H9 (cell line): ENCODE results near the gene PIP5KL1. TPM values are rescaled to one million over a fixed set of nuclear protein-coding genes. Genes with fewer than 3 reads are reported as not detected.

Source experiments
- DNase-seq: peaks from one replicate; pipeline ENCODE4 v3.0.0-alpha.2; 2017
- H2AFZ ChIP-seq: one replicate; pipeline ENCODE4 v1.6.1; 2013; ENCODE audit warnings: mild to moderate bottlenecking, low read length, control low read depth, moderate library complexity
- H2AK5ac ChIP-seq: 2 replicates; pipeline ENCODE4 v1.6.1; 2013; ENCODE audit warnings: low read length, control low read depth, mixed read lengths; ENCODE audit not compliant: insufficient read length
- H2BK120ac ChIP-seq: one replicate; pipeline ENCODE4 v1.6.1; 2013; ENCODE audit warnings: low read depth, mild to moderate bottlenecking, low read length, control low read depth, inconsistent platforms; ENCODE audit not compliant: poor library complexity, severe bottlenecking
- H2BK12ac ChIP-seq: 2 replicates; pipeline ENCODE4 v1.6.1; 2013; ENCODE audit warnings: low read length, control low read depth, mixed read lengths, low read depth; ENCODE audit not compliant: insufficient read length
- H2BK15ac ChIP-seq: 2 replicates; pipeline ENCODE4 v1.6.1; 2013; ENCODE audit warnings: low read depth, low read length, control low read depth
- H2BK20ac ChIP-seq: one replicate; pipeline ENCODE4 v1.6.1; 2013; ENCODE audit warnings: low read depth, mild to moderate bottlenecking, low read length, control low read depth, inconsistent platforms; ENCODE audit not compliant: poor library complexity, severe bottlenecking
- H2BK5ac ChIP-seq: 2 replicates; pipeline ENCODE4 v1.6.1; 2013; ENCODE audit warnings: low read length, control low read depth, mixed read lengths; ENCODE audit not compliant: insufficient read length
- H3K14ac ChIP-seq: 2 replicates; pipeline ENCODE4 v1.6.1; 2013; ENCODE audit warnings: low read length, control low read depth; ENCODE audit not compliant: insufficient read depth
- H3K18ac ChIP-seq: 2 replicates; pipeline ENCODE4 v1.6.1; 2013; ENCODE audit warnings: low read depth, mild to moderate bottlenecking, mixed read lengths, low read length, control low read depth; ENCODE audit not compliant: insufficient read length
- H3K23ac ChIP-seq: 2 replicates; pipeline ENCODE4 v1.6.1; 2013; ENCODE audit warnings: low read length, control low read depth, mixed read lengths, low read depth; ENCODE audit not compliant: insufficient read length
- H3K23me2 ChIP-seq: 2 replicates; pipeline ENCODE4 v1.6.1; 2013; ENCODE audit warnings: low read depth, mild to moderate bottlenecking, mixed read lengths, low read length, control low read depth; ENCODE audit not compliant: insufficient read length, poor library complexity, severe bottlenecking
- H3K27ac ChIP-seq: 2 replicates; pipeline ENCODE4 v1.5.1; 2013; ENCODE audit warnings: low read length, control low read depth, mixed read lengths, low read depth; ENCODE audit not compliant: insufficient read length
- H3K27me3 ChIP-seq: 2 replicates; pipeline ENCODE4 v1.6.1; 2013; ENCODE audit warnings: low read length, control low read depth, inconsistent platforms; ENCODE audit not compliant: insufficient read depth
- H3K4ac ChIP-seq: 2 replicates; pipeline ENCODE4 v1.6.1; 2013; ENCODE audit warnings: low read depth, mild to moderate bottlenecking, control low read depth, inconsistent platforms, low read length, moderate library complexity
- H3K4me1 ChIP-seq: 2 replicates; pipeline ENCODE4 v1.6.1; 2013; ENCODE audit warnings: low read length, control low read depth, inconsistent platforms; ENCODE audit not compliant: insufficient read depth
- H3K4me2 ChIP-seq: 2 replicates; pipeline ENCODE4 v1.6.1; 2013; ENCODE audit warnings: low read length, control low read depth, mixed read lengths; ENCODE audit not compliant: insufficient read length, insufficient read depth
- H3K56ac ChIP-seq: 2 replicates; pipeline ENCODE4 v1.6.1; 2013; ENCODE audit warnings: low read depth, mild to moderate bottlenecking, mixed read lengths, low read length, control low read depth; ENCODE audit not compliant: insufficient read length
- H3K79me1 ChIP-seq: 2 replicates; pipeline ENCODE4 v1.6.1; 2013; ENCODE audit warnings: low read depth, mild to moderate bottlenecking, moderate library complexity, low read length, control low read depth, inconsistent platforms; ENCODE audit not compliant: insufficient read depth, poor library complexity, severe bottlenecking
- H3K79me2 ChIP-seq: 2 replicates; pipeline ENCODE4 v1.6.1; 2013; ENCODE audit warnings: low read length, control low read depth, inconsistent platforms; ENCODE audit not compliant: insufficient read depth
- H3K9ac ChIP-seq: 2 replicates; pipeline ENCODE4 v1.6.1; 2013; ENCODE audit warnings: low read length, control low read depth, mixed read lengths; ENCODE audit not compliant: insufficient read length; ENCODE audit errors: extremely low read depth
- H3K9me3 ChIP-seq: one replicate; pipeline ENCODE4 v1.6.1; 2013; ENCODE audit warnings: low read depth, low read length, inconsistent platforms; ENCODE audit not compliant: control insufficient read depth
- H3T11ph ChIP-seq: one replicate; pipeline ENCODE4 v1.6.1; 2013; ENCODE audit warnings: mild to moderate bottlenecking, low read length, control low read depth, inconsistent platforms
- H4K20me1 ChIP-seq: one replicate; pipeline ENCODE4 v1.6.1; 2013; ENCODE audit not compliant: control insufficient read depth, insufficient read length, insufficient read depth
- H4K5ac ChIP-seq: 2 replicates; pipeline ENCODE4 v1.6.1; 2013; ENCODE audit warnings: low read depth, mild to moderate bottlenecking, mixed read lengths, low read length, control low read depth; ENCODE audit not compliant: insufficient read length
- H4K8ac ChIP-seq: replicated peaks from 2 replicates; pipeline ENCODE4 v1.6.1; 2013; ENCODE audit warnings: low read length, control low read depth, mixed read lengths, low read depth; ENCODE audit not compliant: insufficient read length
- H4K91ac ChIP-seq: 2 replicates; pipeline ENCODE4 v1.6.1; 2013; ENCODE audit warnings: low read depth, mild to moderate bottlenecking, moderate library complexity, mixed read lengths, low read length, control low read depth; ENCODE audit not compliant: insufficient read length
- H3K27ac Mint-ChIP-seq, 3 experiments: 2 replicates in 2 of 3; 3 replicates in 1 of 3; pipeline ENCODE4 v1.8.0; 2020 to 2021; ENCODE audit warnings: mixed read lengths in 3 of 3, mild to moderate bottlenecking in 1 of 3, moderate library complexity in 1 of 3
- H3K27me3 Mint-ChIP-seq: 2 replicates; pipeline ENCODE4 v1.8.0; 2021; ENCODE audit warnings: low read depth, mild to moderate bottlenecking, moderate library complexity, mixed read lengths
- H3K36me3 Mint-ChIP-seq, 3 experiments: 2 replicates in 2 of 3; 3 replicates in 1 of 3; pipeline ENCODE4 v1.8.0; 2020 to 2021; ENCODE audit warnings: low read depth in 3 of 3, mixed read lengths in 3 of 3; ENCODE audit not compliant: insufficient read depth in 1 of 3
- H3K4me1 Mint-ChIP-seq, 2 experiments: 2 replicates each; pipeline ENCODE4 v1.8.0; 2020; ENCODE audit warnings: mixed read lengths in 2 of 2
- H3K4me3 Mint-ChIP-seq, 2 experiments: 2 replicates in 1 of 2; 3 replicates in 1 of 2; pipeline ENCODE4 v1.8.0; 2020 to 2021; ENCODE audit warnings: mild to moderate bottlenecking in 2 of 2, mixed read lengths in 2 of 2, moderate library complexity in 1 of 2
- H3K9me3 Mint-ChIP-seq, 2 experiments: 2 replicates in 1 of 2; 3 replicates in 1 of 2; pipeline ENCODE4 v1.8.0; 2020; ENCODE audit warnings: mild to moderate bottlenecking in 2 of 2, mixed read lengths in 2 of 2, moderate library complexity in 1 of 2
- WGBS: extraction: QIAGEN DNeasy Blood & Tissue Kit; methylation state at CpG from one replicate; pipeline ENCODE4 v1.1.7; 2013; ENCODE audit warnings: missing lambda C conversion rate, low lambda C conversion rate, mixed read lengths; ENCODE audit not compliant: insufficient read length; ENCODE audit errors: extremely low coverage; 5-methylcytosine and 5-hydroxymethylcytosine counted together
- total RNA-seq: library from RNA; stranded (reverse); gene quantifications from 2 replicates; pipeline ENCODE4 v1.2.1, GENCODE V29; 2021
- TF ChIP-seq, protein P1 (sequence below): fragments of 200-600 bp; sonication (generic); conservative IDR thresholded peaks from 3 replicates; pipeline ENCODE4 v1.8.0; 2021; ENCODE audit warnings: antibody characterized with exemption, mild to moderate bottlenecking

PIP5KL1 gene
- total RNA-seq, 1 experiment from 2014 or later, result 11.6 TPM

DNA sequence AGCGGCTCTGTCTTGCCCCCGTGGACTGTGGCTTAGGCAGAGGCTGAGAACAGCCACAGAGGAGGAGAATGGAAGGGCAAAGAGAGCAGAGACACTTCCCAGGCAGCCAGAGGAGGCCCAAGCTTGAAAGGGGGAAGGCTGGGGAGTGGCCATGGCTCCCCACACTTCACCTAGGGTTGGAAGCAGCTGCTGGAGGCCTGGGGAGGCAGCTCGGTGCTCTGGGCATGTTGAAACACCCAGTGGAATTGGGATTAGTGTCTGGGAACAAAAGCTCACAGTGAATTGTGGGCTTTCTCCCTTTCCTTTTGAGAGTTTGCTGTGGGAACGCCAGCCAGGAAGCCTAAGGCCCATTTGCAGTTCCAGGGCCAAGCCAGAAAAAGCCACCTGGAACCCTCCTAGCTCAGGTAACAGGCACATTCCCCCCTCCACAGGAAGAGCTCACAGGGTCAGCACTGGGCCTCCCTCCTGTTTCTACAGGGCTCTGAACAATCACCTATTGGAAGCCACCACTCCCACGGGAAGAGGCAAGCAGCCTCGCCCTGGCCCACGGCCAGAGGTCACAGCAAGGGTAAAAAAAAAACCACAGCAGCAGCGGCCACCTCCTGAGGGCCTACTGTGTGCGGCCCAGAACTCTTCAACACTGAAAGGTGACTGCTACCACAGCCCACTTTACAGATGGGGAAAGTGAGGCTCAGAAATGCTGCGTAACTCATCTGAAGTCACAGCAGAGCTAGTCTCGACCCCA lies 30.0 kb upstream of the PIP5KL1 start:
- Histone ChIP-seq H3K23me2 (no peaks in the 10 kb centered on the region), H3K27me3 (no peaks in the 10 kb centered on the region), H4K8ac (no peak overlapping the region), H2BK5ac (no peak overlapping the region), H3K18ac (no peak overlapping the region), H4K5ac (no peak overlapping the region), H3K4ac (no peak overlapping the region), H3K4me1 (peaks cover 3% of the 10 kb centered on the region; the same call in 1 of the 2 replicates), H3K79me2 (peaks cover 8% of the 10 kb centered on the region; the same call in 1 of the 2 replicates), H3K14ac (no peak overlapping the region; the same call in 1 of the 2 replicates), H2BK12ac (no peak overlapping the region), H3K4me2 (no peak overlapping the region), H4K20me1 (no peaks in the 10 kb centered on the region), H3K79me1 (peaks cover 2% of the 10 kb centered on the region), H2AK5ac (no peak overlapping the region), H3K9me3 (no peaks in the 10 kb centered on the region), H2BK15ac (0 out of 2 replicates have a peak overlapping the region, but pooled peaks have one; percentile 5), H3K27ac (no peak overlapping the region), H2BK20ac (no peak overlapping the region), H3K56ac (no peak overlapping the region), H4K91ac (no peak overlapping the region), H3T11ph (no peak overlapping the region), H3K9ac (no peak overlapping the region), H2BK120ac (no peak overlapping the region), H2AFZ (no peak overlapping the region), H3K23ac (no peak overlapping the region)
- no peaks in the 10 kb centered on the region for H3K9me3 Mint-ChIP-seq
- H3K27ac Mint-ChIP-seq, result peak overlapping the region; percentile 38 to 92 (median 90); a peak in 6 of 7 replicates
- peaks cover 0 to 9% (median 6%) of the 10 kb centered on the region in 3 experiments; a peak in 5 of 7 replicates for H3K36me3 Mint-ChIP-seq
- no peak overlapping the region for H3K4me3 Mint-ChIP-seq
- H3K27me3 Mint-ChIP-seq, result no peaks in the 10 kb centered on the region
- TF ChIP-seq, protein P1, sequence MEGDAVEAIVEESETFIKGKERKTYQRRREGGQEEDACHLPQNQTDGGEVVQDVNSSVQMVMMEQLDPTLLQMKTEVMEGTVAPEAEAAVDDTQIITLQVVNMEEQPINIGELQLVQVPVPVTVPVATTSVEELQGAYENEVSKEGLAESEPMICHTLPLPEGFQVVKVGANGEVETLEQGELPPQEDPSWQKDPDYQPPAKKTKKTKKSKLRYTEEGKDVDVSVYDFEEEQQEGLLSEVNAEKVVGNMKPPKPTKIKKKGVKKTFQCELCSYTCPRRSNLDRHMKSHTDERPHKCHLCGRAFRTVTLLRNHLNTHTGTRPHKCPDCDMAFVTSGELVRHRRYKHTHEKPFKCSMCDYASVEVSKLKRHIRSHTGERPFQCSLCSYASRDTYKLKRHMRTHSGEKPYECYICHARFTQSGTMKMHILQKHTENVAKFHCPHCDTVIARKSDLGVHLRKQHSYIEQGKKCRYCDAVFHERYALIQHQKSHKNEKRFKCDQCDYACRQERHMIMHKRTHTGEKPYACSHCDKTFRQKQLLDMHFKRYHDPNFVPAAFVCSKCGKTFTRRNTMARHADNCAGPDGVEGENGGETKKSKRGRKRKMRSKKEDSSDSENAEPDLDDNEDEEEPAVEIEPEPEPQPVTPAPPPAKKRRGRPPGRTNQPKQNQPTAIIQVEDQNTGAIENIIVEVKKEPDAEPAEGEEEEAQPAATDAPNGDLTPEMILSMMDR, result no peak
- H3K4me1 Mint-ChIP-seq, result peaks cover 47 to 55% of the 10 kb centered on the region in 2 experiments
- no peak for DNase-seq
- WGBS, result no CpG with 5 or more reads among the region's 11 CpGs
